Measurements from ENCODE around the gene PPP6C.

GRCh38 chr9:125147401-125147951 lies 42.1 kb downstream of the PPP6C start:
- no peak for TF ChIP-seq CTBP1 (IDR thresholded peaks at IDR 0.05; ENCODE audit: borderline replicate concordance)
- TF ChIP-seq ARNT (IDR thresholded peaks at IDR 0.05), result no peak
- TF ChIP-seq FOXK2 (IDR thresholded peaks at IDR 0.05), result no peak
- TF ChIP-seq SP1 (IDR thresholded peaks at IDR 0.05), result no peak
- TF ChIP-seq BHLHE40 (IDR thresholded peaks at IDR 0.05; ENCODE audit: borderline replicate concordance), result no peak
- no peak for TF ChIP-seq HDGF (IDR thresholded peaks at IDR 0.05; ENCODE audit: borderline replicate concordance)
- TF ChIP-seq SUZ12 (IDR thresholded peaks at IDR 0.05), result no peak
- no peak for TF ChIP-seq FOXA1 (IDR thresholded peaks at IDR 0.05)
- TF ChIP-seq ELF4 (IDR thresholded peaks at IDR 0.05), result no peak
- no peak for TF ChIP-seq PKNOX1 (IDR thresholded peaks at IDR 0.05)
- TF ChIP-seq TARDBP (IDR thresholded peaks at IDR 0.05), result no peak
- TF ChIP-seq ZNF384 (IDR thresholded peaks at IDR 0.05), result no peak
- no peak for TF ChIP-seq NFRKB (IDR thresholded peaks at IDR 0.05)
- TF ChIP-seq LEF1 (IDR thresholded peaks at IDR 0.05; ENCODE audit: borderline replicate concordance), result no peak

All from HEK293T (cell line).